K562 (cell line): Measurements from ENCODE around the gene RGS3. TPM values are rescaled to one million over a fixed set of nuclear protein-coding genes. Genes with fewer than 3 reads are reported as not detected.

ENCODE experiments used
- ATAC-seq: fragments of 200-7000 bp; cut with Tn5 transposase; 3 replicates; pipeline ENCODE4 v1.9.1; 2020; ENCODE audit warnings: moderate library complexity
- BruUV-seq: library from RNA; stranded (reverse); fragments of 400-500 nt; replicated peaks from 2 replicates; lab custom pipeline; 2021; lab: Mats Ljungman, UMichigan
- CTCF ChIA-PET: fragments of 300-600 bp; formaldehyde crosslinking; extraction: SDS; loops from one replicate; lab custom pipeline; 2021; ENCODE audit warnings: low intra/inter-chr PET ratio; lab: Yijun Ruan, JAX
- POLR2A ChIA-PET: fragments of 300-600, 350-650 bp; sonication (Branson Sonifier 250); formaldehyde crosslinking; extraction: SDS; loops from one replicate; lab custom pipeline; 2021; ENCODE audit warnings: antibody characterized with exemption, inconsistent platforms; lab: Yijun Ruan, JAX
- DNase-seq, 4 experiments: peaks; one replicate each; pipeline versions ENCODE4 v3.0.0 to v3.0.0-alpha.2; 2011 to 2018; ENCODE audit warnings: low spot score in 3 of 4, mixed read lengths in 3 of 4; ENCODE audit errors: extremely low read depth in 1 of 4
- FAIRE-seq: peaks from 2 replicates; lab custom pipeline; 2011; peaks lifted over from hg19 to GRCh38; lab: Jason Lieb, UNC
- H2AFZ ChIP-seq: 2 replicates; pipeline ENCODE4 v1.6.0; 2011; ENCODE audit warnings: low read depth, low read length, control low read depth, inconsistent platforms
- H3K27ac ChIP-seq: fragments of 200-600 bp; 3 replicates; pipeline ENCODE4 v1.8.0; 2011; ENCODE audit warnings: low read depth, mild to moderate bottlenecking, control low read depth, inconsistent platforms, low read length, moderate library complexity, mixed read lengths; ENCODE audit errors: extremely low read depth
- H3K27me3 ChIP-seq, 2 experiments: fragments of 300-600 bp in 1 of 2; 2 replicates in 1 of 2; 3 replicates in 1 of 2; pipeline versions ENCODE4 v1.6.0 to v1.8.0; 2011; ENCODE audit warnings: inconsistent platforms in 2 of 2, low read length in 2 of 2, mild to moderate bottlenecking in 1 of 2, mixed read lengths in 1 of 2, moderate library complexity in 1 of 2; ENCODE audit not compliant: control insufficient read depth in 2 of 2, insufficient read depth in 2 of 2
- H3K36me3 ChIP-seq: fragments of 300-600 bp; 3 replicates; pipeline ENCODE4 v1.8.0; 2011; ENCODE audit warnings: mild to moderate bottlenecking, low read length, inconsistent platforms; ENCODE audit not compliant: control insufficient read depth, insufficient read depth
- H3K4me1 ChIP-seq, 2 experiments: fragments of 200-600 bp in 1 of 2; replicated peaks in 1 of 2; 2 replicates in 1 of 2; 3 replicates in 1 of 2; pipeline versions ENCODE4 v1.5.1 to v1.8.0; 2011; ENCODE audit warnings: inconsistent platforms in 2 of 2, low read length in 2 of 2, mild to moderate bottlenecking in 1 of 2, mixed read lengths in 1 of 2, moderate library complexity in 1 of 2; ENCODE audit not compliant: control insufficient read depth in 2 of 2, insufficient read depth in 2 of 2
- H3K4me2 ChIP-seq: 2 replicates; pipeline ENCODE4 v1.6.1; 2011; ENCODE audit warnings: low read length, control low read depth, inconsistent platforms, mixed read lengths; ENCODE audit not compliant: insufficient read depth
- H3K4me3 ChIP-seq: fragments of 200-600 bp; sonication (generic), shearing (Covaris generic); 2 replicates; pipeline ENCODE4 v1.5.1; 2016; ENCODE audit warnings: control low read depth, inconsistent platforms
- H3K79me2 ChIP-seq: fragments of 200-600 bp; 3 replicates; pipeline ENCODE4 v1.8.0; 2011; ENCODE audit warnings: low read length, inconsistent platforms; ENCODE audit not compliant: control insufficient read depth, insufficient read depth
- H3K9ac ChIP-seq, 2 experiments: 2 replicates each; pipeline versions ENCODE4 v1.6.0 to v1.6.1; 2011; ENCODE audit warnings: low read depth in 2 of 2, low read length in 2 of 2, control low read depth in 1 of 2, inconsistent platforms in 1 of 2, mild to moderate bottlenecking in 1 of 2, mixed read lengths in 1 of 2; ENCODE audit not compliant: insufficient read depth in 1 of 2
- H3K9me1 ChIP-seq: one replicate; pipeline ENCODE4 v1.6.0; 2011; ENCODE audit warnings: inconsistent platforms, mild to moderate bottlenecking, low read length, moderate library complexity; ENCODE audit not compliant: control insufficient read depth, insufficient read depth
- H3K9me3 ChIP-seq: replicated peaks from 2 replicates; pipeline ENCODE4 v1.5.1; 2011; ENCODE audit warnings: low read depth, low read length, inconsistent platforms; ENCODE audit not compliant: control insufficient read depth, insufficient read depth
- H4K20me1 ChIP-seq: replicated peaks from 2 replicates; pipeline ENCODE4 v1.6.1; 2011; ENCODE audit warnings: low read length, inconsistent platforms, mixed read lengths; ENCODE audit not compliant: control insufficient read depth, insufficient read depth
- CC2D1A ChIP-seq: fragments of 450-650 bp; IDR thresholded peaks from 2 replicates; pipeline ENCODE4 v1.6.1; 2017; ENCODE audit warnings: mild to moderate bottlenecking
- ELF4 ChIP-seq: fragments of 450-650 bp; formaldehyde crosslinking; IDR thresholded peaks from 2 replicates; pipeline ENCODE4 v1.4.0; 2022; ENCODE audit warnings: missing genetic modification characterization
- ETV1 ChIP-seq: fragments of 450-650 bp; conservative IDR thresholded peaks from 2 replicates; pipeline ENCODE4 v1.6.1; 2016; ENCODE audit warnings: missing genetic modification characterization, control low read depth, low read depth, missing compliant biosample characterization
- FOXA3 ChIP-seq, 2 experiments: fragments of 450-650 bp in 1 of 2; sonication (generic) in 1 of 2; formaldehyde crosslinking; IDR thresholded peaks in 1 of 2; conservative IDR thresholded peaks in 1 of 2; 2 replicates each; pipeline versions ENCODE4 v1.4.0 to v1.8.0; 2020 to 2022; ENCODE audit warnings: mild to moderate bottlenecking in 2 of 2, missing genetic modification reagents in 1 of 2
- MIER1 ChIP-seq: fragments of 450-650 bp; IDR thresholded peaks from 2 replicates; pipeline ENCODE4 v1.6.1; 2016; ENCODE audit warnings: antibody characterized with exemption, mild to moderate bottlenecking, low read depth
- SAFB ChIP-seq: fragments of 200-400 bp; formaldehyde crosslinking; IDR thresholded peaks from 2 replicates; pipeline ENCODE4 v1.6.1; 2017; ENCODE audit warnings: low read depth, low read length, borderline replicate concordance
- SAFB2 ChIP-seq: fragments of 200-400 bp; formaldehyde crosslinking; IDR thresholded peaks from 2 replicates; pipeline ENCODE4 v1.6.1; 2018; ENCODE audit warnings: borderline replicate concordance, low read length, low read depth, moderate library complexity; ENCODE audit not compliant: severe bottlenecking
- SNIP1 ChIP-seq: fragments of 450-650 bp; IDR thresholded peaks from 2 replicates; pipeline ENCODE4 v1.7.1; 2017; ENCODE audit warnings: low read depth, mild to moderate bottlenecking
- ZNF274 ChIP-seq: IDR thresholded peaks from 2 replicates; pipeline ENCODE4 v1.6.1; 2011; ENCODE audit warnings: low read depth, mild to moderate bottlenecking, low read length, moderate library complexity, borderline replicate concordance
- ZNF354B ChIP-seq: fragments of 250-450 bp; sonication (Bioruptor Pico); IDR thresholded peaks from 2 replicates; pipeline ENCODE4 v1.4.0; 2020
- ZNF445 ChIP-seq: fragments of 250-450 bp; sonication (Bioruptor Pico); IDR thresholded peaks from 2 replicates; pipeline ENCODE4 v1.4.0; 2020; ENCODE audit warnings: low read depth, mild to moderate bottlenecking, moderate library complexity
- ZNF668 ChIP-seq: fragments of 250-450 bp; sonication (Bioruptor Pico); IDR thresholded peaks from 2 replicates; pipeline ENCODE4 v1.8.0; 2022; ENCODE audit warnings: mild to moderate bottlenecking, inconsistent platforms
- ZNF764 ChIP-seq: fragments of 250-450 bp; sonication (Bioruptor Pico); IDR thresholded peaks from 2 replicates; pipeline ENCODE4 v1.4.0; 2020; ENCODE audit warnings: low read depth, mild to moderate bottlenecking, moderate library complexity
- WGBS: fragments of 100-300 bp; shearing (Covaris generic); methylation state at CpG from one replicate; pipeline ENCODE4 v1.1.6; 2016; ENCODE audit warnings: low coverage, mixed read lengths; ENCODE audit not compliant: insufficient coverage; ENCODE audit errors: missing lambda C conversion rate; 5-methylcytosine and 5-hydroxymethylcytosine counted together
- in situ Hi-C: fragments of 300-500 bp; cut with MboI; formaldehyde crosslinking; loops from 4 replicates; pipeline ENCODE4 v1.15.0; 2018; ENCODE audit warnings: inconsistent platforms, mixed read lengths
- intact Hi-C: fragments of 100-400 bp; cut with micrococcal nuclease; formaldehyde crosslinking; loops from 2 replicates; pipeline ENCODE4 v1.14.2; 2022
- polyA plus RNA-seq, 8 experiments: library from polyadenylated mRNA; depleted of rRNA in 4 of 8; stranded (reverse) in 5 of 8; unstranded in 3 of 8; fragments of >200 nt; fragmentation: Nextera tagmentation in 2 of 8; fragmentation: Illumina TruSeq in 1 of 8; extraction: Ambion mirVana in 2 of 8; extraction: Trizol in 1 of 8; gene quantifications; 2 replicates each; pipeline versions ENCODE4 v1.2.1 to v1.2.3, GENCODE V29; 2011 to 2014; ENCODE audit warnings: inconsistent platforms in 1 of 8, missing spikeins in 1 of 8
- total RNA-seq, 7 experiments: library from RNA; depleted of rRNA in 6 of 7; stranded (reverse); fragments of >200 nt in 6 of 7; fragmentation: Illumina TruSeq in 2 of 7; extraction: Trizol in 2 of 7; gene quantifications; 2 replicates each; pipeline versions ENCODE4 v1.2.1 to v1.2.3, GENCODE V29; 2011 to 2021; ENCODE audit warnings: low replicate concordance in 1 of 7
- TF ChIP-seq, protein P1 (sequence below): fragments of 450-650 bp; IDR thresholded peaks from 2 replicates; pipeline ENCODE4 v1.6.1; 2016; ENCODE audit warnings: low read depth
- TF ChIP-seq, protein P2 (sequence below): sonication (generic); formaldehyde crosslinking; IDR thresholded peaks from 2 replicates; pipeline ENCODE4 v1.8.1; 2023; ENCODE audit warnings: mild to moderate bottlenecking, missing genetic modification reagents

Gene RGS3
- total and polyA plus RNA-seq, 9 of the 15 experiments (the other 6 are each of a cell fraction or from before 2014, with no cell fraction given), result 0.08 to 2.9 (median 0.95) TPM

DNA sequence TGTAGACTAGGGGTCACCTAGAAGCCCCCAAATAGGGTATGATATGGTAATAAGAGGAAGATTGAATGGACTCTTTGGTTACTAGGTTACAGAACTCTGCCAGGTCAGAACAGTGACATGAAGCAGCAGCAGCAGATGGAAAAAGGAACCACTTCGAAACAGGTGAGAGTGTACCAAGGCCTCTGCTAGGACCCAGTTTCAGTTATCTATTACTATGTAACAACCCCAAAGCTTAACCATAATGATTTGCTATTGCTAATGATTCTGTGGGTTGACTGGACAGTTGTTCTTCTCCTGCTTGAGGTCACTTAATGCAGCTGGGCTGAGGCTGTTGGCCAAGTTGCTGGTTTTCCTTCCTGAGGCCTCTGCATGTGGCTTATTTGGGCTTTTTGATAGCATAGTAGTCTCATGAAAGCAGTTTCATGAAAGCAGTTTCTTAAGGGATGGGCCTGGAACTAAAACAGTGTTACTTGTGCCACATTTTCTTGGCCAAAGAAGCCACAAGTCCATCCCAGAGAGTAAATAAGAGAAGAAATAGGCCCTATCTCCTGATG, 35.4 kb upstream of the RGS3 start:
- Histone ChIP-seq H3K9me1 (no peaks in the 10 kb centered on the region), H3K9me3 (no peaks in the 10 kb centered on the region), H3K36me3 (no peaks in the 10 kb centered on the region), H4K20me1 (no peaks in the 10 kb centered on the region), H3K4me2 (no peak overlapping the region), H2AFZ (no peak overlapping the region), H3K27me3 (peaks cover 10 to 17% of the 10 kb centered on the region in 2 experiments; a peak in 3 of 5 replicates), H3K4me1 (no peaks in the 10 kb centered on the region), H3K27ac (no peak overlapping the region), H3K79me2 (no peaks in the 10 kb centered on the region), H3K9ac (no peak overlapping the region), H3K4me3 (no peak overlapping the region)
- FAIRE-seq (no peak), ATAC-seq (no peak), DNase-seq (no peak)
- no TSS peak for BruUV-seq
- intact Hi-C loops, result no loop called here
- in situ Hi-C loops, result no loop called here
- ChIA-PET POLR2A (interaction anchor here (1.7 kb wide), 1 partner anchor 18 kb away, joined by 7 read pairs; the partner anchor contains the start of genes C9orf43 and POLE3), CTCF (no interaction called here)
- WGBS, result 15% methylated on average over 1 of the region's 1 CpG
- no peak for TF ChIP-seq ZNF445 (CRISPR knock-in tag)
- TF ChIP-seq CC2D1A, result no peak
- TF ChIP-seq ELF4 (CRISPR knock-in tag), result no peak
- TF ChIP-seq ETV1 (tag), result no peak
- TF ChIP-seq SNIP1, result no peak
- no peak for TF ChIP-seq ZNF354B (CRISPR knock-in tag)
- TF ChIP-seq, protein P1, sequence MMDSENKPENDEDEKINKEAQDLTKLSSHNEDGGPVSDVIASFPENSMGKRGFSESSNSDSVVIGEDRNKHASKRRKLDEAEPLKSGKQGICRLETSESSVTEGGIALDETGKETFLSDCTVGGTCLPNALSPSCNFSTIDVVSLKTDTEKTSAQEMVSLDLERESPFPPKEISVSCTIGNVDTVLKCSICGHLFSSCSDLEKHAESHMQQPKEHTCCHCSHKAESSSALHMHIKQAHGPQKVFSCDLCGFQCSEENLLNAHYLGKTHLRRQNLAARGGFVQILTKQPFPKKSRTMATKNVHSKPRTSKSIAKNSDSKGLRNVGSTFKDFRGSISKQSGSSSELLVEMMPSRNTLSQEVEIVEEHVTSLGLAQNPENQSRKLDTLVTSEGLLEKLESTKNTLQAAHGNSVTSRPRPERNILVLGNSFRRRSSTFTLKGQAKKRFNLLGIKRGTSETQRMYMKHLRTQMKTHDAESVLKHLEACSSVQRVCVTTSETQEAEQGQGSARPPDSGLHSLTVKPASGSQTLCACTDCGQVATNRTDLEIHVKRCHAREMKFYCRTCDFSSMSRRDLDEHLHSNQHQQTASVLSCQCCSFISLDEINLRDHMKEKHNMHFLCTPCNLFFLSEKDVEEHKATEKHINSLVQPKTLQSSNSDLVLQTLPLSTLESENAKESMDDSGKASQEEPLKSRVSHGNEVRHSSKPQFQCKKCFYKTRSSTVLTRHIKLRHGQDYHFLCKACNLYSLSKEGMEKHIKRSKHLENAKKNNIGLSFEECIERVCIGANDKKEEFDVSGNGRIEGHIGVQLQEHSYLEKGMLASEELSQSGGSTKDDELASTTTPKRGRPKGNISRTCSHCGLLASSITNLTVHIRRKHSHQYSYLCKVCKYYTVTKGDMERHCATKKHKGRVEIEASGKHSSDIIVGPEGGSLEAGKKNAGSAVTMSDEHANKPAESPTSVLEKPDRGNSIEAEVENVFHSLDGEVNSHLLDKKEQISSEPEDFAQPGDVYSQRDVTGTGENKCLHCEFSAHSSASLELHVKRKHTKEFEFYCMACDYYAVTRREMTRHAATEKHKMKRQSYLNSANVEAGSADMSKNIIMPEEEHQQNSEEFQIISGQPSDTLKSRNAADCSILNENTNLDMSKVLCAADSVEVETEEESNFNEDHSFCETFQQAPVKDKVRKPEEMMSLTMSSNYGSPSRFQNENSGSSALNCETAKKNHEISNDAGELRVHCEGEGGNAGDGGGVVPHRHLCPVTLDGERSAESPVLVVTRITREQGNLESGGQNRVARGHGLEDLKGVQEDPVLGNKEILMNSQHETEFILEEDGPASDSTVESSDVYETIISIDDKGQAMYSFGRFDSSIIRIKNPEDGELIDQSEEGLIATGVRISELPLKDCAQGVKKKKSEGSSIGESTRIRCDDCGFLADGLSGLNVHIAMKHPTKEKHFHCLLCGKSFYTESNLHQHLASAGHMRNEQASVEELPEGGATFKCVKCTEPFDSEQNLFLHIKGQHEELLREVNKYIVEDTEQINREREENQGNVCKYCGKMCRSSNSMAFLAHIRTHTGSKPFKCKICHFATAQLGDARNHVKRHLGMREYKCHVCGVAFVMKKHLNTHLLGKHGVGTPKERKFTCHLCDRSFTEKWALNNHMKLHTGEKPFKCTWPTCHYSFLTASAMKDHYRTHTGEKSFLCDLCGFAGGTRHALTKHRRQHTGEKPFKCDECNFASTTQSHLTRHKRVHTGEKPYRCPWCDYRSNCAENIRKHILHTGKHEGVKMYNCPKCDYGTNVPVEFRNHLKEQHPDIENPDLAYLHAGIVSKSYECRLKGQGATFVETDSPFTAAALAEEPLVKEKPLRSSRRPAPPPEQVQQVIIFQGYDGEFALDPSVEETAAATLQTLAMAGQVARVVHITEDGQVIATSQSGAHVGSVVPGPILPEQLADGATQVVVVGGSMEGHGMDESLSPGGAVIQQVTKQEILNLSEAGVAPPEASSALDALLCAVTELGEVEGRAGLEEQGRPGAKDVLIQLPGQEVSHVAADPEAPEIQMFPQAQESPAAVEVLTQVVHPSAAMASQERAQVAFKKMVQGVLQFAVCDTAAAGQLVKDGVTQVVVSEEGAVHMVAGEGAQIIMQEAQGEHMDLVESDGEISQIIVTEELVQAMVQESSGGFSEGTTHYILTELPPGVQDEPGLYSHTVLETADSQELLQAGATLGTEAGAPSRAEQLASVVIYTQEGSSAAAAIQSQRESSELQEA, result no peak
- no peak for TF ChIP-seq FOXA3 (CRISPR knock-in tag; conservative IDR thresholded peaks at IDR 0.05 in 1 of 2, IDR thresholded peaks at IDR 0.05 in 1 of 2)
- no peak for TF ChIP-seq ZNF274
- no peak for TF ChIP-seq SAFB
- no peak for TF ChIP-seq ZNF668 (CRISPR knock-in tag)
- no peak for TF ChIP-seq SAFB2
- no peak for TF ChIP-seq MIER1
- TF ChIP-seq, protein P2, sequence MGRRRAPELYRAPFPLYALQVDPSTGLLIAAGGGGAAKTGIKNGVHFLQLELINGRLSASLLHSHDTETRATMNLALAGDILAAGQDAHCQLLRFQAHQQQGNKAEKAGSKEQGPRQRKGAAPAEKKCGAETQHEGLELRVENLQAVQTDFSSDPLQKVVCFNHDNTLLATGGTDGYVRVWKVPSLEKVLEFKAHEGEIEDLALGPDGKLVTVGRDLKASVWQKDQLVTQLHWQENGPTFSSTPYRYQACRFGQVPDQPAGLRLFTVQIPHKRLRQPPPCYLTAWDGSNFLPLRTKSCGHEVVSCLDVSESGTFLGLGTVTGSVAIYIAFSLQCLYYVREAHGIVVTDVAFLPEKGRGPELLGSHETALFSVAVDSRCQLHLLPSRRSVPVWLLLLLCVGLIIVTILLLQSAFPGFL (CRISPR knock-in tag), result no peak
- TF ChIP-seq ZNF764 (CRISPR knock-in tag), result no peak
